ENCODE results near the gene EIF6.

GRCh38 chr20:35297740-35298139 lies 13.2 kb upstream of the EIF6 start:
- TF ChIP-seq POLR2A (IDR thresholded peaks at IDR 0.05) (no peak), CTCF (IDR thresholded peaks at IDR 0.05) (no peak), POLR2AphosphoS5 (IDR thresholded peaks at IDR 0.05) (no peak), EP300 (IDR thresholded peaks at IDR 0.05) (no peak)
